SW480 (cell line): ENCODE data around the gene PADI3.

Source experiments
- DNase-seq: peaks from one replicate; pipeline ENCODE4 v3.0.0-alpha.2; 2016; ENCODE audit warnings: low spot score

PADI3 gene

GRCh38 chr1:17248781-17249180 lies at the start of gene PADI3:
TSS of gene PADI3 (plus strand) at chr1:17249098. CDS start at chr1:17249138, 40 bp downstream.
- DNase-seq: peak; percentile 46

DNA sequence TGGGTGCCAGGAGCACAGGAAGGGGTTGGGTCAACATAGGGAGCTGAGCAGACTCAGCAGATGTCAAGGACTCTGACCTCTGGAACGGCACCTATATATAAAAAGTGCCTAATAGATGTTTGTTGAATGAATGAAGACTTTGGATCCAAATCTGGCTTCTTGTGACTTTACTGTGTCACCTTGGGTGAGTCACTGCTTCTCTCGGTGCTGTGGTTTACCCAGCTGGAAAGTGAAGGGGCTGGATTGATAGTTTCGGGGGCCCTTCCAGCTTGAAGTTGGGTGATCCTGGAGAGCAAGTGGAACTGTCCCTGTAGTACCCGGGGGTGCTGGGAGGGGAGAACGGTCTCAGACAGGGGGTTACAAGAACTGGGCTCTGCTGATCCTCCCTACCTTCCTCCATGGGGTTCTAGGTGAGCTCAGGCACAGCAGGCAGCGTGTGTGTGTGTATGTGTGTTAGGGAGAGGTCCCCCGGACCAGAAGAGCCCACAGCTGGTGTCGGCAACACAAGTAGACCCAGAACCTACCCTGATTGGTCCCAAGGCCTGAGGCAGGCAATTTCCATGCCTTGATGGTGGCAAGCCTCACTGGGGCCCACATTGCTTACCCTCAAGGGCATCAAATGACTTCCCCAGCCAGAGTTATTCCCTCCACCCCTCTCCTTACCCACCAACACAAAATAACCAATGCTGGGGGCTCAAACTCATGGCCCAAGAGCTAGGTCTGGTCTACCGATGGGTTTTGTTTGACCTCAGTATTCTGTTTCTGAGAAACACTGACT lies 49.4 kb upstream of the PADI3 start:
- DNase-seq: peak; percentile 34

GRCh38 chr1:17200246-17200645 lies 48.7 kb upstream of the PADI3 start:
- DNase-seq: peak; percentile 59

DNA sequence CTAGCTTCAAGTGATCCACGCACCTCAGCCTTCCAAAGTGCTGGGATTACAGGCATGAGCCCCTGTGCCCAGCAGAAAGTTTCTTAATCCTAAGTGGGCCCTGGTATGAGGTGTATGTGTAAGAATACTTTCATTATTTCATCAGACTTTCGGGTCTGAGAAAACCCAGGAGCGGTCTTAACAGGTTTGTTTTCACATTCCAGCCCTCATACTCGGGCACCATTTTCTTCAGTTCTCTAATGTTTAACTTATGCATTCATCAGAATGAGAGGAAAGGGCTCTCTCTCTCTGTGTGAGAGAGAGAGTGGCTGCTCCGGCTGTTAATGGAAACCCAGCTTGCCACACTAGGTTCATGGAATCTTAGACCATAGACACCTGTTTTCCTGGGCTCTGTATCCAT lies 48.1 kb upstream of the PADI3 start:
- peak; percentile 58 for DNase-seq

GRCh38 chr1:17201201-17202021 lies 47.5 kb upstream of the PADI3 start:
- DNase-seq: peak; percentile 99

DNA sequence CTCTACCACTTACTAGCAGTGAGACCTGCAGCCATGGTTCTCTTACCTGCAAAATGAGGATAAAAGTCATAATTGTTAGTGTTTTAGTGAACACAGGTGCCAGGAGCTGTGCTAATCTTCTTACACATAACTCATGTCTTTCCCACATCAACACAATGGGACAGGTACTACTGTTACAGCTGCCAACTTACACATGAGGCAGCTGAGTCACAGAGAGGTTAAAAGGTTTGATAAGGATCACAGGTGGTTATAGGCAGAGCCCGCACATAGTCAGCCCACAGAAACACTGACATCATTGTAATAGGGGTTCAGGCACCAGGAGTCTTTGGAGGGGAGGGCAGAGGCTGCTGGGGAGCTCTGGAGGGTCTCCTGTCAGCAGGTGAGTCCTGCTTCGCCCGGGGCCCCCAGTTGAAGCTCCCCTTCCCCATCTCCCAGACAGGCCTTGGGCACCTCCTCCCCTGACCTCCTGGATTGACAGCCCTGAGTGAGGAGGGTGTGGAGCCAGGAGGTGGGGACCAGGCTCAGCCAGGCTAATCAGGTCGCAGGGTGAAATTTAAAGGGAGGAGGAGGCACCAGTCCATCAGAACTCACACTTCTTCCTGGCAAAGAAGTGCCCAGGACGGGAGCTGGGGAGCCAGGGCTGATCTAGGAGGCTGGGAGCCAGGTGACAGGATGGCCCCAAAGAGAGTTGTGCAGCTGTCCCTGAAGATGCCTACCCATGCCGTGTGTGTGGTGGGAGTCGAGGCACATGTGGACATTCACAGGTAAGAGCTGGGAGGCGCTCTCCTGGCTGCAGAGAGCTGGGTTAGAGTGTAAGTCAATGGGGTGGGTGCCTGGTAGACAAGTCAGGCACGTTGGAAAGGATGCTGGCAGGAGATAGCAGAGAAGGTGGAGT lies 44.1 kb upstream of the PADI3 start, which contains the start of gene PADI1:
Gene PADI1 (plus strand): TSS at position 583 of the 895 bp plus-strand sequence. CDS start 90 bp downstream, at position 673.
- DNase-seq: peak; percentile 44

DNA sequence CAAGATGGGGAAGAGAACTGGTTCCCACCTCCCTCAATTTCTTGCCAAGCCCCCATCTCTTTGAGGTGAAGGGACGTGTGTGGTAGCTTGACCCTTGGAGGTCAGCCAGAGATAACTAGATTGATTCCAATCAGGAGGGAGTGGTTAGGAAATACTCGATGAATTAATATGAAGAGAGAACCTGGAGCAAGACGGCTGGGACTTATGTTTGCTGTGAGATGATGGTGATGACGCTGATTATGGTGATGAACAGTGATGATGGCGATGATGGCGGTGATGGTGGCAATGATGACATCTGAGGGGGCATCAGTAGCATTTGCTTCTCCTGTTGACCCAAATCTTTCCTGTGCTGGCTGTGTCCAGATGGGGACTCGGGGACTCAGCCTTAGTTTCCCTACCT lies 43.2 kb upstream of the PADI3 start:
- DNase-seq: no peak

DNA sequence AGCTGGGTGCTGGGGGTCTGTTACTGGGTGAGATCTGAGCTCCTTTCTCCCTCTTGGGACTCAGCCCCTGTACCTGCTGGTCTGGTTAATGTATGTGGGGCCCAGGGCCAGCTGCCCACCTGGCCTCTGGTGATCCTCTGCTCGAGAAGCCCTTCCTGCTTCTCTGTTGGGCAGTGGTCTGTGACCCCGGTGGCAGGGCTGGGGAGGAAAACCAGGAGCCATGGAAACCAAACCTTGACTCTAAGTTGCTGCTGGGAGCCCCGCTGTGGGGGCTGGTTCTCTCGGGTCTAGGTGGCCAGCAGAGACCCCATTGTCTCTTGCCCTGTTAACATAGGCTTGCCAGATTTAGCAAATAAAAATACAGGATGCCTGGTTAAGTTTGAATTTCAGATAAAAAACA lies 42.7 kb upstream of the PADI3 start:
- DNase-seq: no peak

- DNase-seq: no peak
These were observed 41.9 kb upstream of the PADI3 start for GRCh38 chr1:17207046-17207445.

DNA sequence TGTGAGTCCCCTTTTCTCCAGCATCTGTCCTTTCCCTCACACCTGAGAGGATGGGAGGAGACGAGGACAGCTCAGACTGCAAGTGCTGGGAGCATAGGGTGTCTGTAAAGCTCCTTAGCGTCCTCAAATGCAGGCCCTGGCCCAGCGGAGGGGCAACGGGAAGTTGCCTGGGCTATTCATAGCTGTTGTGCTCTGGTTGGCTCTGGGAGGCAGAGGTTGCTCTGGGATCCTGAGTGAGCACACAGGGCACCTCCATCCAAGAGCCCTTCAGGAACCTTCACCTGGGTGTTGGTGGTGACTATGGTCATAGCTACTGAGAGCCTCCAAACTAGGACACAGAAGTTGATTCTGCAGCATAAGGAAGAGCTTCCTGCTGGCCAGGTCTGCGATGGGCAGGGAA lies 41.4 kb upstream of the PADI3 start:
- DNase-seq: peak; percentile 55

DNA sequence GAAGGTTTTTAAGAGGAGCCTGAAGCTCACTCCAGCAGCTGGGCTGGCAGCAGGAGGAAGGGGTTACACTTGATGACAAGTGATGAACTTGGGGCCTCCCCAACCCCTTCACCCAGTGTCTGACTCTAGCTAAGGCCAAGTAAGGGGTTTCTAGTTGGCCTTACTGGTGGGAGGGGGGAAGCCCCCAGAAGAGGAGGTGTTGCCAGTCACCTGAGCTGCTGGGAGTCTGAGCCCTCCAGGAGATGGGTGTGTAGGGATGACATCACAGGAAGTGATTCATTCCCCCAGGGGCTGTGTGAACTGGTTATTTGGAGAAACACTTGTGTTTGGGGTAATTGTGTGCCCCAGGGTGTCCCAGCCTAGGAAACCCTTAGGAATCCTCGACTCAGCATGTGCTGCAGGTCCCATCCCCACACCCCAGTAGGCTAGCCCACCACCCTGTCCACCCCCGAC lies 40.9 kb upstream of the PADI3 start:
- peak; percentile 83 for DNase-seq

DNA sequence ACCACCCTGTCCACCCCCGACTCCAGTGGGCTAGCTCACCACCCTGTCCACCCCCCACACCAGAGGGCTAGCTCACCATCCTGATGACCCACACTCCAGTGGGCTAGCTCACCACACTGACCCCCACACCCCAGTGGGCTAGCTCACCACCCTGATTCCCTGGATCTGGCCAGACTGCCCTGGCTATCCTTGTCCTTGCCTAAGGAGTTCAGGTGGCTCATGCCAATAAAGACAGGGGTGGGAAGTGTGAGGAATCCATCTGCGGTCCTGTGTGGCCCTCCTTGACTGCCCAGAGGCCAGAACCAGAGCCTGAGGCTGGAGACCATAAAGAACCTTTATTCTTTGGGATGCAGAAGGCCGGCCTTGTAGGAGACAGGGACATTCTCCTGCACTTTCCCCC lies 40.4 kb upstream of the PADI3 start:
- no peak for DNase-seq

- DNase-seq: no peak
These were observed 39.5 kb upstream of the PADI3 start for GRCh38 chr1:17209430-17209829.

- DNase-seq: peak; percentile 37
These were observed 38.7 kb upstream of the PADI3 start for GRCh38 chr1:17210176-17210575.

DNA sequence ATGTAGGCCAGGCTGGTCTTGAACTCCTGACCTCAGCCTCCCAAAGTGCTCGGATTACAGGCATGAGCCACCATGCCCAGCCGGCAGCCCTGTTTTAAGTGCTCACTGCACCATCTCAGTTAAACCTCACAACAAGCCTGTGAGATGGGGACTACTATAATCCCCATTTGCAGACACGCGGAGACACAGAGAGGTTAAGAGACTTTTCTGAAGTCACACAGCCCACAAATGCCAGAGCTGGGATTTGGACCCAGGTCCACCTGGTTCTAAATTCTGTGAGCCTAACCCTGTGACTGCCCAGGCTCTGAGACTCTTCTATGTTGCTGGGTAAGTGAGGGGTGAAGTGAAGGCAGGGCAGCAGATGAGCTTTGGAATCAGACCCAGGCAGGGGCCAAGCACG lies 37.5 kb upstream of the PADI3 start:
- DNase-seq: no peak

- no peak for DNase-seq
These were observed 36.9 kb upstream of the PADI3 start for GRCh38 chr1:17212009-17212408.

GRCh38 chr1:17212487-17213121 lies 36.3 kb upstream of the PADI3 start:
- DNase-seq: peak; percentile 61

DNA sequence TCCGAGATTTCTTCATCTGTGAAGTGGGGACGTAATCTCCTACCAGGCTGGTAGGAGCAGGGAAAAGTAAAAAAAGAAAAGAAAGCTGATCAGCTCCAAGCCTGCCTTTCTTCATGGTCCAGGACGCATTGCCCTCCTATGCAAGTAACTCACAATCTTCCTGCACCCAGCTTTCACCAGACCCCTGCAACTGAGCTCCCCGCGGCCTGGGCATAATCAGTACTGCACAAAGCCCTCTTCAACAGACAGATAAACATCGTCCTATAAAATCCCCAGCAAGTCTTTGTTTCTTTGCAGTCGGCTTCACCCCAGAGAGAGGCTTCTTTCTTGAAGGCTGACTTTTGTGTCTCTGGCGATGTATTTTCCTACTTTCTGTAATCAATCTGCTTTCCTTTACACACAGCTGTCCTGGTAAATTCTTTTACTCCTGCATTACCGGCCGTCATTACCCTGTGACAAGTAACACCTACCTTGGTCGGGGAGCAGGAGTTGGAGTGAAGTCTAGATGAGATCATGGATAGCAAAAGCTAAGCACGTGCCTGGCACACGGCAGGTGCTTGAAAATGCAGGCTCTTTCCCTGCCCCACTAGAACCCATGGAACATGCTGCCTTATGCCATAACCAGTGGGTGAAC lies 35.6 kb upstream of the PADI3 start:
- no peak for DNase-seq

DNA sequence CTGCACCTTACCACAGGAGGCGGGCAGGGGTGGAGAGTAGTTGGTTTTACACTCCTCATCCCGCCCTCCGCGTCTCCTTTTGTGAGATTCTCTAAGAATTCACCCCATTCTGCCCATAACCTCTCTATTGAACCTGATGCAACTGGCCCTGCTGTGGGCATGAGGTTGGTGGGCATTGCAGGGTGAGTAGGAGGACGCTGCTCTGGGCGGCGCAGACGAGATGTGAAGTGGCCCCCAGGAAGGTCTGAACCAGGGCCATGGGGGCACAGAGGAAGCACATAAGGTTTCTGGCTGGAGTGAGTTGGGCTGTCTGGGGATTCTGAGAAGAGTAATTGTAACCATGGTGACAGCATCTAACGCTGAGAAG lies 35.1 kb upstream of the PADI3 start:
- no peak for DNase-seq

DNA sequence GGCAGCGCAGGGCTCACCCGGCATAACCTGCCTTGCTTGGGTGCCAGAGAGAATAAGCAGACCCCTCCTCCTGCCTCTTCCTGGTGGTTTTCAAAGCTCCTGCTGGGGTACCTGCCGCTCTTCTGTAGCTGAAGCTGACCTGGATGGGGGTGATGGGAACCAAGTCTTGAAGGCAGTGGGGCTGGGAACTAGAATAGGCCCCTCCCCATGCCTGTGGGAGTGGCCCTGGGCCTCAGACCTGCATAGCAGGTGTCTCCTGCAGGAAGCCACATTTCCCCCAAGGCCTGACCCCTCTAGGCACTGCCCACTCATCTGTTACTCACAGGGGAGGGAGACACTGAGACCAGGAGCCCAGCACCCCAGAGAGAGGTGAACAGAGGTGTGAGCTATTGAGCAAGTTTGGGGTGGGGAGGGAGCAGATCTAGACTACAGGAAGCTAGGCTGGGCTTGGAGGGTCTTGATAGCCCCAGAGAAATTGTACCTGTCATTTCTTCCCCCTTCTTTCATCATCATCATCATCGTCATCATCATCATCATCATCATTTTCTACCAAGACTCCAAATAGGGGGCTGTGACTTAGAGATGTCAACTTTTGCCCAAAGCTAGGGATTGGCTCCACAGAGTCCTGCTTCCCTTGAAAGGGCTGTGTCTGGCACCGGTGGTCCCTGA lies 33.9 kb upstream of the PADI3 start:
- DNase-seq: no peak

GRCh38 chr1:17215545-17215890 lies 33.4 kb upstream of the PADI3 start:
- DNase-seq: no peak
